Testis (tissue), 3 donors: ENCODE data around the gene FILIP1L. TPM values are rescaled to one million over a fixed set of nuclear protein-coding genes. Genes with fewer than 3 reads are reported as not detected.

ENCODE experiments used
- DNase-seq: peaks from one replicate; pipeline ENCODE4 v3.0.0-alpha.2; 2019
- H3K27ac ChIP-seq, 2 donors: fragments of 200-600 bp; sonication (generic); one replicate each; pipeline ENCODE4 v1.5.1; 2019
- H3K27me3 ChIP-seq: fragments of 200-600 bp; sonication (generic); one replicate; pipeline ENCODE4 v1.5.1; 2019
- H3K36me3 ChIP-seq: fragments of 200-600 bp; sonication (generic); one replicate; pipeline ENCODE4 v1.5.1; 2017; ENCODE audit warnings: low read depth; ENCODE audit errors: missing control alignments
- H3K4me1 ChIP-seq: fragments of 200-600 bp; sonication (generic); one replicate; pipeline ENCODE4 v1.5.1; 2019
- H3K4me3 ChIP-seq, 2 donors: fragments of 200-600 bp; sonication (generic); one replicate each; pipeline ENCODE4 v1.5.1; 2017 to 2019
- H3K9me3 ChIP-seq: fragments of 200-600 bp; sonication (generic); one replicate; pipeline ENCODE4 v1.5.1; 2017
- CTCF ChIP-seq, 3 experiments: fragments of 450-650 bp in 2 of 3; fragments of 200-600 bp in 1 of 3; sonication (generic) in 1 of 3; IDR thresholded peaks; one replicate each; pipeline ENCODE4 v1.5.1; 2016 to 2019; ENCODE audit warnings: antibody characterized with exemption in 3 of 3, mild to moderate bottlenecking in 2 of 3, moderate library complexity in 1 of 3
- POLR2A ChIP-seq: fragments of 450-650 bp; IDR thresholded peaks from one replicate; pipeline ENCODE4 v1.6.1; 2017; ENCODE audit warnings: antibody characterized with exemption, mild to moderate bottlenecking, moderate library complexity
- WGBS, 2 donors: methylation state at CpG; one replicate each; pipeline ENCODE4 v1.1.5; 2018; 5-methylcytosine and 5-hydroxymethylcytosine counted together
- intact Hi-C: fragments of 100-400 bp; cut with DNase I; formaldehyde crosslinking; loops from one replicate; pipeline ENCODE4 v1.15.1; 2023; ENCODE audit warnings: low total_unique reads
- polyA plus RNA-seq: library from polyadenylated mRNA; stranded (reverse); fragments of 350-450 nt; fragmentation: Illumina TruSeq; extraction: RNeasy Lipid Tissue Mini Kit (QIAGEN cat#74804); gene quantifications from one replicate; pipeline ENCODE4 v1.2.3, GENCODE V29; 2014; ENCODE audit warnings: low read depth, low replicate concordance; ENCODE audit not compliant: insufficient read depth
- total RNA-seq, 2 donors: library from RNA; depleted of rRNA; stranded (reverse); fragments of >200 nt; gene quantifications; one replicate each; pipeline ENCODE4 v1.2.3, GENCODE V29; 2016

Gene FILIP1L
- total and polyA plus RNA-seq, 3 donors from 2014 or later, result 16.5 to 20.1 (median 16.7) TPM

- WGBS, 2 donors, result 81 to 85% methylated on average over 1 of the region's 1 CpG
- TF ChIP-seq CTCF (IDR thresholded peaks at IDR 0.05), result no peak
- TF ChIP-seq POLR2A, result no peak
- Histone ChIP-seq H3K27me3 (no peaks in the 10 kb centered on the region), H3K9me3 (no peaks in the 10 kb centered on the region), H3K27ac (no peak overlapping the region), H3K4me1 (peaks cover 23% of the 10 kb centered on the region), H3K36me3 (no peaks in the 10 kb centered on the region), H3K4me3 (no peak overlapping the region)
- intact Hi-C loops, result no loop called here
- DNase-seq, result no peak
Measured at GRCh38 chr3:100027321-100027720, 87.0 kb downstream of the FILIP1L start.

GRCh38 chr3:100024520-100025303 is 89.6 kb downstream of the FILIP1L start:
- H3K9me3 ChIP-seq, result no peaks in the 10 kb centered on the region
- no peaks in the 10 kb centered on the region for H3K27me3 ChIP-seq
- TF ChIP-seq POLR2A, result no peak
- no peak for TF ChIP-seq CTCF (IDR thresholded peaks at IDR 0.05)
- no peak for DNase-seq
- peaks cover 23% of the 10 kb centered on the region for H3K4me1 ChIP-seq
- H3K4me3 ChIP-seq, result no peak overlapping the region
- intact Hi-C loops, result no loop called here
- H3K27ac ChIP-seq, result peak overlapping the region in 1 of 2 donors; percentile 41
- 26 to 43% methylated on average over 7 of the region's 7 CpGs for WGBS, 2 donors
- H3K36me3 ChIP-seq, result no peaks in the 10 kb centered on the region

- Histone ChIP-seq H3K4me1 (peaks cover 23% of the 10 kb centered on the region), H3K9me3 (no peaks in the 10 kb centered on the region), H3K4me3 (no peak overlapping the region), H3K36me3 (no peaks in the 10 kb centered on the region), H3K27me3 (no peaks in the 10 kb centered on the region), H3K27ac (no peak overlapping the region)
- intact Hi-C loops, result no loop called here
- no peak for TF ChIP-seq CTCF (IDR thresholded peaks at IDR 0.05)
- TF ChIP-seq POLR2A, result no peak
- DNase-seq, result no peak
- 89 to 95% methylated on average over 1 of the region's 1 CpG for WGBS, 2 donors
Measured at GRCh38 chr3:100023595-100023994, 90.7 kb downstream of the FILIP1L start.

GRCh38 chr3:100023150-100023549 is 91.2 kb downstream of the FILIP1L start:
- no peak overlapping the region for H3K4me3 ChIP-seq
- intact Hi-C loops, result no loop called here

More at GRCh38 chr3:100023150-100023549, 91.2 kb downstream of the FILIP1L start:
- Histone ChIP-seq H3K27me3 (no peaks in the 10 kb centered on the region), H3K27ac (no peak overlapping the region), H3K36me3 (no peaks in the 10 kb centered on the region), H3K9me3 (no peaks in the 10 kb centered on the region), H3K4me1 (peaks cover 23% of the 10 kb centered on the region)
- no peak for TF ChIP-seq CTCF (IDR thresholded peaks at IDR 0.05)
- TF ChIP-seq POLR2A, result no peak
- 65 to 74% methylated on average over 5 of the region's 5 CpGs for WGBS, 2 donors
- DNase-seq, result no peak
